GM12891 (cell line): ENCODE data around the gene BMP5.

Source experiments
- POLR2A ChIP-seq: IDR thresholded peaks from 2 replicates; pipeline ENCODE4 v1.6.1; 2011; ENCODE audit warnings: low read depth, low read length, control low read depth
- POLR2AphosphoS5 ChIP-seq: IDR thresholded peaks from 2 replicates; pipeline ENCODE4 v1.6.1; 2011; ENCODE audit warnings: low read depth, low read length, control low read depth
- POU2F2 ChIP-seq: IDR thresholded peaks from 2 replicates; pipeline ENCODE4 v1.6.1; 2011; ENCODE audit warnings: low read depth, mild to moderate bottlenecking, control low read depth, low read length, moderate library complexity
- SPI1 ChIP-seq: IDR thresholded peaks from 2 replicates; pipeline ENCODE4 v1.6.1; 2011; ENCODE audit warnings: low read depth, low read length, control low read depth

DNA sequence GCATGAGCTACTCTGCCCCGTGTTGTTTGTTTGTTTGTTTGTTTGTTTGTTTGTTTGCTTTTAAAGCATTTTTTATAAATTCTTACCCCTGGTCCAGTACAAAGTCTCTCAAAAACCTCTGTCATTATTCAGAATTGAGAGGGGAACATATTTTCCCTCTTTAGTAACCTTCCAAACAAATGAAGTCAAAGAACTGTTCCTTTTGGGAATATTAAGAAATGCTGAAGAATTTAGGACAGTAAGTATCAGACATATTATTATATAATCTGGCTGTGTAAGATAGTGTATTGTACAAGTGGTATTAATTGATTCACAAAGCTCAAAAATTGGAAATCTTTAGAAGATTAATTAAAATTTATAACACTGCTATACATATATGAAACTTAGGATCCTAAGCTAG, 54.7 kb downstream of the BMP5 start:
- TF ChIP-seq POLR2A (no peak), POLR2AphosphoS5 (no peak), POU2F2 (no peak), SPI1 (no peak)
